ENCODE results near the gene ATP6V1F.

The ATP6V1F gene

GRCh38 chr7:128821724-128822123 is 40.9 kb upstream of the ATP6V1F start:
- no peaks in the 10 kb centered on the region for H3K4me1 ChIP-seq (ENCODE audit: insufficient read depth, poor library complexity, severe bottlenecking)
- DNase-seq (ENCODE audit: low spot score) (no peak), ATAC-seq (ENCODE audit: low read depth) (no peak)
- H3K27me3 ChIP-seq (ENCODE audit: insufficient read depth, poor library complexity, severe bottlenecking) = no peaks in the 10 kb centered on the region
- no peaks in the 10 kb centered on the region for H3K36me3 ChIP-seq (ENCODE audit: low read depth)
- no peak for TF ChIP-seq CTCF (IDR thresholded peaks at IDR 0.05; ENCODE audit: poor library complexity, severe bottlenecking)
- no peak overlapping the region for H3K4me3 ChIP-seq (ENCODE audit: severe bottlenecking)
- no peak overlapping the region for H3K27ac ChIP-seq (ENCODE audit: poor library complexity, severe bottlenecking)
- no peaks in the 10 kb centered on the region for H3K9me3 ChIP-seq (ENCODE audit: severe bottlenecking)

- no peak for DNase-seq (ENCODE audit: low spot score)
- ATAC-seq (ENCODE audit: low read depth) = no peak
- no peaks in the 10 kb centered on the region for H3K9me3 ChIP-seq (ENCODE audit: severe bottlenecking)
- H3K36me3 ChIP-seq (ENCODE audit: low read depth) = no peaks in the 10 kb centered on the region
- no peak for TF ChIP-seq CTCF (IDR thresholded peaks at IDR 0.05; ENCODE audit: poor library complexity, severe bottlenecking)
- H3K4me1 ChIP-seq (ENCODE audit: insufficient read depth, poor library complexity, severe bottlenecking) = peaks cover 18% of the 10 kb centered on the region
- H3K27me3 ChIP-seq (ENCODE audit: insufficient read depth, poor library complexity, severe bottlenecking) = peaks cover 4% of the 10 kb centered on the region
- H3K27ac ChIP-seq (ENCODE audit: poor library complexity, severe bottlenecking) = no peak overlapping the region
- H3K4me3 ChIP-seq (ENCODE audit: severe bottlenecking) = no peak overlapping the region
Measured at GRCh38 chr7:128826512-128826911, 36.1 kb upstream of the ATP6V1F start.

GRCh38 chr7:128826916-128827247 is 35.8 kb upstream of the ATP6V1F start:
- ATAC-seq (ENCODE audit: low read depth) (no peak), DNase-seq (ENCODE audit: low spot score) (no peak)
- H3K27ac ChIP-seq (ENCODE audit: poor library complexity, severe bottlenecking) = no peak overlapping the region
- H3K9me3 ChIP-seq (ENCODE audit: severe bottlenecking) = no peaks in the 10 kb centered on the region
- TF ChIP-seq CTCF (IDR thresholded peaks at IDR 0.05; ENCODE audit: poor library complexity, severe bottlenecking) = no peak
- no peak overlapping the region for H3K4me3 ChIP-seq (ENCODE audit: severe bottlenecking)
- peaks cover 4% of the 10 kb centered on the region for H3K27me3 ChIP-seq (ENCODE audit: insufficient read depth, poor library complexity, severe bottlenecking)
- H3K4me1 ChIP-seq (ENCODE audit: insufficient read depth, poor library complexity, severe bottlenecking) = peaks cover 18% of the 10 kb centered on the region
- no peaks in the 10 kb centered on the region for H3K36me3 ChIP-seq (ENCODE audit: low read depth)

- DNase-seq (ENCODE audit: low spot score) = no peak
- Histone ChIP-seq H3K27ac (ENCODE audit: poor library complexity, severe bottlenecking) (no peak overlapping the region), H3K9me3 (ENCODE audit: severe bottlenecking) (no peaks in the 10 kb centered on the region), H3K4me1 (ENCODE audit: insufficient read depth, poor library complexity, severe bottlenecking) (peaks cover 18% of the 10 kb centered on the region), H3K36me3 (ENCODE audit: low read depth) (no peaks in the 10 kb centered on the region), H3K4me3 (ENCODE audit: severe bottlenecking) (no peak overlapping the region), H3K27me3 (ENCODE audit: insufficient read depth, poor library complexity, severe bottlenecking) (peaks cover 4% of the 10 kb centered on the region)
- no peak for TF ChIP-seq CTCF (IDR thresholded peaks at IDR 0.05; ENCODE audit: poor library complexity, severe bottlenecking)
- peak; percentile 54 for ATAC-seq (ENCODE audit: low read depth)
Measured at GRCh38 chr7:128827248-128827958, 35.3 kb upstream of the ATP6V1F start.

GRCh38 chr7:128827971-128828711 is 34.5 kb upstream of the ATP6V1F start:
- no peaks in the 10 kb centered on the region for H3K36me3 ChIP-seq (ENCODE audit: low read depth)
- no peak overlapping the region for H3K4me3 ChIP-seq (ENCODE audit: severe bottlenecking)
- no peak overlapping the region for H3K27ac ChIP-seq (ENCODE audit: poor library complexity, severe bottlenecking)
- no peaks in the 10 kb centered on the region for H3K9me3 ChIP-seq (ENCODE audit: severe bottlenecking)
- no peak for DNase-seq (ENCODE audit: low spot score)
- no peak for TF ChIP-seq CTCF (IDR thresholded peaks at IDR 0.05; ENCODE audit: poor library complexity, severe bottlenecking)
- peak; percentile 30; the same call in 2 of the 3 replicates for ATAC-seq (ENCODE audit: low read depth)
- H3K4me1 ChIP-seq (ENCODE audit: insufficient read depth, poor library complexity, severe bottlenecking) = peaks cover 18% of the 10 kb centered on the region
- peaks cover 4% of the 10 kb centered on the region for H3K27me3 ChIP-seq (ENCODE audit: insufficient read depth, poor library complexity, severe bottlenecking)
